Gastroesophageal sphincter (tissue), 3 donors: ENCODE measurements around the gene CFAP73.

Experiments
- CTCF ChIP-seq, 4 experiments: fragments of 200-600 bp in 2 of 4; fragments of 450-650 bp in 2 of 4; sonication (generic) in 1 of 4; IDR thresholded peaks; one replicate each; pipeline ENCODE4 v1.5.1; 2017 to 2019; ENCODE audit warnings: antibody characterized with exemption in 4 of 4, mild to moderate bottlenecking in 2 of 4, moderate library complexity in 2 of 4
- EP300 ChIP-seq: sonication (generic); formaldehyde crosslinking; IDR thresholded peaks from one replicate; pipeline ENCODE4 v1.6.1; 2017; ENCODE audit warnings: antibody characterized with exemption, mild to moderate bottlenecking

GRCh38 chr12:113103756-113104450, 45.6 kb upstream of the CFAP73 start:
- TF ChIP-seq CTCF (IDR thresholded peaks at IDR 0.05) (no peak), EP300 (no peak)
